Fibroblast of the aortic adventitia (primary cell): ENCODE results near the gene PTPN12. TPM values are rescaled to one million over a fixed set of nuclear protein-coding genes. Genes with fewer than 3 reads are reported as not detected.
"Not testable (repeated sequence)": the region's sequence is repeated elsewhere in the genome, so short reads cannot be mapped to it uniquely, and the experiment has no call there.

Source experiments
- DNase-seq: peaks from one replicate; pipeline ENCODE4 v3.0.0-alpha.2; 2010; ENCODE audit warnings: low read depth
- H3K4me3 ChIP-seq: 2 replicates; pipeline ENCODE4 v1.5.1; 2011; ENCODE audit warnings: low read depth, mild to moderate bottlenecking, control low read depth, low read length, moderate library complexity
- CTCF ChIP-seq: IDR thresholded peaks from 2 replicates; pipeline ENCODE4 v1.5.1; 2011; ENCODE audit warnings: mild to moderate bottlenecking, low read length, control low read depth, inconsistent platforms; ENCODE audit not compliant: insufficient read depth
- total RNA-seq: library from RNA; depleted of rRNA; stranded (reverse); fragments of >200 nt; gene quantifications from 2 replicates; pipeline ENCODE4 v1.2.3, GENCODE V29; 2012; ENCODE audit warnings: low replicate concordance

PTPN12 gene
- total RNA-seq, 1 donor, result 54.0 TPM

GRCh38 chr7:77538281-77539212 is 1.5 kb downstream of the PTPN12 start:
- TF ChIP-seq CTCF, result no peak
- H3K4me3 ChIP-seq, result peak overlapping the region; percentile 97

GRCh38 chr7:77540402-77540822 is 3.3 kb downstream of the PTPN12 start:
- no peak overlapping the region for H3K4me3 ChIP-seq
- no peak for TF ChIP-seq CTCF
- no peak for DNase-seq

More at GRCh38 chr7:77538281-77539212, 1.5 kb downstream of the PTPN12 start:
- DNase-seq, result peak; percentile 95

- H3K4me3 ChIP-seq, DNase-seq: not testable (repeated sequence)
Measured at GRCh38 chr7:77540993-77541392, 3.9 kb downstream of the PTPN12 start.

GRCh38 chr7:77542409-77542808 is 5.3 kb downstream of the PTPN12 start:
- TF ChIP-seq CTCF, result no peak
- peak; percentile 27 for DNase-seq
- H3K4me3 ChIP-seq, result no peak overlapping the region

GRCh38 chr7:77542895-77543294 is 5.8 kb downstream of the PTPN12 start:
- no peak overlapping the region for H3K4me3 ChIP-seq
- no peak for TF ChIP-seq CTCF
- DNase-seq, result no peak

- no peak for DNase-seq
- no peak overlapping the region for H3K4me3 ChIP-seq
- no peak for TF ChIP-seq CTCF
Measured at GRCh38 chr7:77543910-77544309, 6.8 kb downstream of the PTPN12 start.

GRCh38 chr7:77544518-77544917 is 7.4 kb downstream of the PTPN12 start:
- no peak overlapping the region for H3K4me3 ChIP-seq
- no peak for DNase-seq
- no peak for TF ChIP-seq CTCF
